Measurements from ENCODE around the gene ELFN1.
"Not testable (repeated sequence)": the region's sequence is repeated elsewhere in the genome, so short reads cannot be mapped to it uniquely, and the experiment has no call there.

Gene ELFN1

DNA sequence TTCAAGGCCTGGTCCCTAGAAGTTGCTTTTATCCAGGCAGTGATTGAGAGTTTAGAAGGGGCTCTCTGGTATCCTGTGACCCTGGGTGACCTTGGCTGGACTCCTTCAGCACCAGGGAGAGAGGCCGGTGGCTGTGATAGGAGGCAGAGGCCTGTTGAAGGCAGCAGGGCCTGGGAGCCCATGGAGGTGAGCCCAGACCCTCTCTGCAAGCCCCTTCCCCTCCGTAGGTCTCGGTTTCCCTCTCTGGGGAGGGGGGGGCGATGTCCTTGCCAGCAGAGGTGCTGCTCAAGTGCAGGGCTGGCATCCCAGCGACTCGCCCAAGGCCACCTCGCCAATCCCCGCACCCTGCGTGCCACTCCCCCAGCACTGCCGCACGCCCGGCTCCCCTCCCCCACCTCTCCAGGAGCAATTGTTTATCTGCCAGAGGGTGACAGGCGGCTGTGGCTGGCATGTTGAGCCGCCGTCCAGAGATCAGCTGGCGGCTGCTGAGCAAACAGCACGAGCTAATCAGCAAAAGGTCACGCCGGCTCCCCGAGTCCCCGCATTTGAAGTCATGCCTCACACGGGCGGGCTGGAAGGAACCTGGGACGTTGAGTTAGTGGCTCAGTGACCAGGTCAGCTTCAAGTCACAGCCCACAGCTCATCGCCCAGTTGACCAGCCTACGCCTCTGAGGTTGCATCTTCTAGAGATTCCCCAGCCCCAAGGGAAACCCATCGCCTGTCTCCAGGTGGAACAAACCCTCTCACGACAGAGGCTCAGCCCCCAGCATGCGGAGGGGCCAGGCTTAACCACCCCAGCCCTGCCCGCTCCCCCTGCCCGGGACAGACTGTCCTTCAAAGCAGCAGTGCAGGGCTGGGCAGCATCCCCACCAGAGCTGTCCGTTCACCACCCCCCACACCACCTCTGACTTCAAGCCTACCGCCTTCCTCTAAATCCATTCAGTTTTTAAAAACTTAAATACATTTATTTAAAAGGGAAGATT, 43.7 kb downstream of the ELFN1 start:
- no peak for DNase-seq

- no peak for DNase-seq
Measured at GRCh38 chr7:1714583-1715330, 44.7 kb downstream of the ELFN1 start.

DNA sequence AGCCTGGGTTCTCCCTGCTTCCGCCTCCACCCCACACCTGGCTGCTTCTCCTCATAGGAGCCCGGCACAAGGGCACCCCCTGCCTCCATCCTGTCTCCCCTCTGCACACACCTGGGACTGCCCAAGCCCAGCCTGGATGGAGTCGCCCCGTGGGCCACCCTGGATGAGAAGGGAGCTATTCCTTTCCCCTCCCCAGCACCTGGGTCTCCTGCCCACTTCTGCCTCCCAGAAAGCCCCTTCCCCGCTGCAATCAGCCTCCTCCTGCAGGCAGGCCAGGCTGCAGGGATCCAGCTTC, 45.2 kb downstream of the ELFN1 start:
- no peak for DNase-seq

DNA sequence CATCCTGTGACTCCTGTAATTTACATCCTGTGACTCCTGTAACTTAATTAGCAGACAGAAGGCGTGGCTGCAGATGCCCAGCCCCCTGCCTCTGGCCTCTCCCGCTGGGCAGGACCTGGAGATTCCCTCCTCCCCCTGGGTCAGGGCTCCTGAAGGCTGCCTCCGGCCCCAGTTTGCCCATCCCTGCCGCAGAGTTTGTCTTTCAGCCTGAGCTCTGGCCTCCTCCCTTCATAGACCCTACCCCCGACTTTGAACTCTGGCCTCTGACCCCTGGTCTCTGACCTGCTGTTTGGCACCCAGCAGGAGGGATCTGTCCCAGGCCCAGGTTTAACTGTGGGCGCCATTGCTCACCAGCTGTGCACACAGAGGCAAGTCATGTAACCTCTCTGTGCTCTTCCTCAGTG, 45.6 kb downstream of the ELFN1 start:
- no peak for DNase-seq

DNA sequence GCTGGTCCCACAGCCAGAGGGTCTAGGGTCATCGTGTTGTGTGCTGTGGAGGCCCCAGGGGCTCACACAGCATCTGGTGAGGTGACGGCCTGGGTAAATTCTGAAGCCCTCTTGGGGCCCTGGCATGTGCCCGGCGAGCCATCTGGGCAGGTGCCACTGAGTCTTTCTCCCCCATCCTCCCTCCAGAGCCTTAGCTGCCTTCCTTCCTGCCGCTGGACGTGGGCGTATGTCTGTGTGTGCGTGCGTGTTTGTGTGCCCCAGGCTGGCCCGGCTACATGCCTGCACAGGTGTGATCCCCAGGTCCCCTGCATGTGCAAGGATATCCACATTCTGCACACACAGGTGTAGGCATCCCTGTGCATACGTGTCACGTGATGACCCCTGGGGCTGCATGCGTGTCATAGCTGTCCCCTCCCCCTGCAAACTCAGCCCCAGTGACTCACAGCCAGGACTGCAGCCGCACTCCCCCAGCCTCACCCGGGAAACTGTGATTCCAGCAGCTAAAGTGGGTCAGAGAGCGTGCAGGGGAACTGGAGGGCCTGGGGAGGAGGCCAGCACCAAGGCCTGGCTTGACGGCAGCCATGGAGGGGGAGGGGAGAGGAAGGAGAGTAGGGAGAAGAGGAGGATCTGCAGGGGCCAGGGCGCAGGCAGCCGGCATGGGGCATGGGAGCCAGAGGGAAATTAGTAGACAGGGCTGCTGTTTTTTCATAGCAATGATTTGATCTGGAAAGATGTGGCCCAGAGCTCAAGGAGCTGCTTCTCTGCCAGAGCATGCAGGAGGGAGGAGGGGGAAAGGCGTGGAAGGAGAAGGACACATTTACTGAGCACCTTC, 46.4 kb downstream of the ELFN1 start:
- DNase-seq, result no peak

DNA sequence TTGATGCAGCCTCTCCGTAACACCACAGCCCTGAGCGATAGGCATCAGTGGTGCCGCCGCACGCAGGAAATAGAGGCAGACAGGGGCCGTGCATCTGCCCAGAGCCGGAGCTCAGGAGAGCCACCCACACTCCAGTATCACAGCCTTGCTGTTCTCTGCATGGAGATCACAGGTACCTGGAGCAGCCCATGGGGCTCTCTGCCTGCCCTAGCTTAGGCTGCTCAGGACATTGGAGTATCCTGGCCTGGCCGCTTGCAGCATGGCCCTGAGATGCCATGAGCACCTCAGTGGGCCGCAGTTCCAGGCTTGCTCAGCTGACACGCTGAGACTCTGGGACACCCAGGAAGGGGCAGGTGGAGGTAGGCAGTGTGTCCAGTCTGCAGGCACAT, 47.0 kb downstream of the ELFN1 start:
- DNase-seq, result no peak

- DNase-seq, result no peak
Measured at GRCh38 chr7:1717903-1718676, 48.0 kb downstream of the ELFN1 start.

DNA sequence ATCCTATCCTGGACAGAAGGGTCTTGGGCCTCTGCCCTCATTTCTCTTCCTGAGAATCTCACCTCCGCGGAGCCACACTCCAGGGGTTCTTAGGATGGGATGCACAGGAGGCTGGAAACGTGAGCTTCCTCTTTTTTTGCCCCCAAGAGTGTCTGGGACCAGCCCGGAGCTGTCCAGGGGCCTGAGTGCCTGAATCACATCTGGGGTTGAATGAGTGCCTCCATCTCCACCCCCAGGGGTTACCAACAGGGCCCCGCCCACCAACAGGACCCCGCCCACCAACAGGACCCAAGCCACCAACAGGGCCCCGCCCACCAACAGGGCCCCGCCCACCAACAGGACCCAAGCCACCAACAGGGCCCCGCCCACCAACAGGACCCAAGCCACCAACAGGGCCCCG, 48.8 kb downstream of the ELFN1 start:
- DNase-seq, result not testable (repeated sequence)

- not testable (repeated sequence) for DNase-seq
Measured at GRCh38 chr7:1719256-1719655, 49.2 kb downstream of the ELFN1 start.

GRCh38 chr7:1719913-1720312, 49.8 kb downstream of the ELFN1 start:
- no peak for DNase-seq

GRCh38 chr7:1720326-1720725, 50.2 kb downstream of the ELFN1 start:
- no peak for DNase-seq

DNA sequence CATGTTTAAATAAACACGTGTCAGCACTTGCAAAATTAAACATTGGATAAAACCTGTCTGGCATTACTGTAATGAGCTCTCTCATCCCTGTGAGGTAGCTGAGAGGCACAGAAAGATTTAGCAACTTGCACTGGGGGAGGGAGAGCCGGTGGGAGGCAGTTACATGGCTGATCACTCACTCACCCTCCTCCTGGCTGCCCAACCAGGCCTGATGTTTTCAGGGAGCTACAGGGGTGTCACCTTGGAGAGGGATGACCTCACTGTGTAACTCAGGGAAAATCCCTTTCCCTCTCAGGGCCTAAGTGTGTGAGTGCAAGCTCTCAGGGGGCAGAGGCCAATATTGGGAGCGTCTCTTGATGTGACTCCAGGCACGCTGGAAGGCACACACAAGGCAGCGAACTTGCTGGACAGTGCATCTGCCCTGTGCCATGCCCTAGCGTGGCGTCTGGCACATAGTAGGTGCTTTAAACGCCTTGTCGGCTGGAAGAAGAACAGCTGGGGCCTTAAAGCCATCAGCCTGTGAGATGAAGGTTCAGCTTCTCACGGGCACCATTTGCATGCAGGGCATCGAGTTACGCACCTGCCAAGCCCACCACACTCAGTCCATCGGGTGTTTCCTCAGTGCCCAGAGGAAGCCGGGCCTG, 51.1 kb downstream of the ELFN1 start:
- no peak for DNase-seq

DNA sequence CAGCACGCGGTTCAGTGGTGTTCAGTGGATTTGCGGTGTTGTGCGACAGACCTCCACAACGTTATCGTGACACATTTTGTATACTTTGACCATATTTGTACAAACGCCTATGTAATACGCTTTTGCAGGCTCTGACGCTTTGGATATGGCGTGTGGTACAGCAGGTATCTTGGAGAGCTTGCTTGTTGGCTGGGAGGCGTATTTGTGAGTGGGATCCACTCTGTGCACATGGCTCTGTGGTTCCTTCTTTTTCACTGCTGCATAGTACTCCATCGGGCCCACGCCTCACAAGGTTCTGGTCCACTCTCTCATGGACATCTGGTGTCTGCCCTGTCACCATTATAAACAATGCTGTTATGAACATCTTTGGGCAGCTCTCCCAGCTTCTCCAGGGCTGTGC, 53.2 kb downstream of the ELFN1 start:
- no peak for DNase-seq

GRCh38 chr7:1724118-1724910, 54.2 kb downstream of the ELFN1 start:
- DNase-seq, result no peak

DNA sequence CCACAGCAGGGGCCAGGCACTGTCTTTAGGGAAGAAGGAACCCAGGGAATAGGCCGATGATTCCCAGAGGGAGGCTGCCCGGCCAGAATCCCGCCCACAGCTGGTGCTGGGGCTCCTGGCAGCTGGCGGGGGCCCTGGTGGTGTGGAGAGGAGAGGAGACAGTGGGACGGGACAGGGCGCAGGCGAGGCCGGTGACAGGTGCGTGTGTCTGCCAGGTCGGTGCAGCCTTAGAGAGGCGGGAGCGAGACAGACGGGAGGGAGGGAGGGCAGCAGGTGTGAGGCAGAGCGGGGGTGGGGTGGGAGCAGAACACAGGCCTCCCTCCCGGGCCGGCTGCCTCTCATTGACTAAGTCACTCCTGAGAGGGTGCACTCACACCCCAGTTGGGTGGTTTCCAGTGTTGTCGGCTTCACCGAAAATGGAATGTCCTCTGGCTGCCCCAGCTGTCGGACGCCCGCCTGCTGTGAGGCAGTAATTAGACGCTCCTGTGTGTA, 55.2 kb downstream of the ELFN1 start:
- no peak for DNase-seq

- no peak for DNase-seq
Measured at GRCh38 chr7:1725766-1726630, 55.9 kb downstream of the ELFN1 start.

DNA sequence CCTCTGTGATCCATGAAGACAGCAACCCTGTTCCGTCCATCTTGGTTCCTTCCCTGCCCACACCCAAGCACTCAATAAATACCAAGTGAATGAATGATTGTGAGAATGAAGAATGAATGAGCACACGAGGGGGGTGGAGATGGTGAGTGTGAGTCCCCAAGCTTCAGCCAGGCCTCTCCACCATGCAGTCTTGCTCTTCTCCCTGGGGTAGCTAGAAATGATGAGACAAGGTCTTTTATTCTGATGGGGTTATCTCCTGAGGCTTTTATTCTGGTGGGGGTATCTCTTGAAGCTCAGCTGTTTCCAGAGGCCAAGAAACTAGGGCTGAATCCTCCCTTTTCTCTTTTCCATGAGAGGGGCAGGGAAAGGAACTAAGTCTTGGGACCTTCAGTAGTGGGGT, 57.0 kb downstream of the ELFN1 start:
- DNase-seq, result no peak

- DNase-seq, result no peak
Measured at GRCh38 chr7:1727812-1728570, 57.9 kb downstream of the ELFN1 start.

- no peak for DNase-seq
Measured at GRCh38 chr7:1729183-1729582, 59.1 kb downstream of the ELFN1 start.

Measured in activated naive CD4-positive, alpha-beta T cell treated with anti-CD3 and anti-CD28 coated beads, Interleukin-2, amount 50 U/mL, for 16 hours (primary cell).